ENCODE data around the gene ETV6.
A peak's percentile ranks its signal among the peaks of the same experiment; 100 is the strongest.

ETV6 gene

DNA sequence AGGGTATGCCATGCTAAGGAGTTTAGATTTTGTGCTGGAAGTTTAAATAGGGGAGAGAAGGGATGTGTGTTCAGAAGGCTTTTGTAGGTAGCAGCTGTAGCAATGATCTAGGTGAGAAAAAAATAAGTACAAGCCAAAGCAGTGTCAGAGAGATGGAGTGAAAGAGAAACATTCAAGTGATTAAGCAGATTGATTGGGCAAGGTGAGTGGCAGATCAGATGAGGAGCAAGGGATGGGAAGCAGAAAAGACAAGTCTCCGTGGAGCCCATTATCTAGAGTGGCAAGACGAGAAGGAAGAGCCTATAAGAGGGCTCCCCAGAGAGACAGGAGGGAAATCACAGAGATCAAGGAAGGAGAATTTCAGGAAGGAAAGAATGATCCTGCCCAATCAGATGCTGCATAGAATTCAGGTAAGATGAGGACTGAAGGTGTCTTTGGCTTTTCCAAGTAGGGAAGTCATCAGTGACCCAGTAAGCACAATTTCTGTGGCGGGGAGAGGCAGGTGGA, 133.5 kb downstream of the ETV6 start:
- Histone ChIP-seq H3K27ac (no peak overlapping the region), H3K9me3 (ENCODE audit: severe bottlenecking) (no peaks in the 10 kb centered on the region), H3K27me3 (ENCODE audit: insufficient read depth, low read depth, severe bottlenecking) (no peaks in the 10 kb centered on the region), H3K36me3 (no peaks in the 10 kb centered on the region), H3K4me3 (ENCODE audit: low read depth, low read length) (no peak overlapping the region)
- no peak for DNase-seq
- TF ChIP-seq CTCF (IDR thresholded peaks at IDR 0.05; ENCODE audit: low read depth, low read length), result no peak

- Histone ChIP-seq H3K36me3 (no peaks in the 10 kb centered on the region), H3K9me3 (ENCODE audit: severe bottlenecking) (no peaks in the 10 kb centered on the region), H3K27ac (no peak overlapping the region), H3K4me3 (ENCODE audit: low read depth, low read length) (no peak overlapping the region), H3K27me3 (ENCODE audit: insufficient read depth, low read depth, severe bottlenecking) (no peaks in the 10 kb centered on the region)
- no peak for DNase-seq
- TF ChIP-seq CTCF (IDR thresholded peaks at IDR 0.05; ENCODE audit: low read depth, low read length), result no peak
These were observed 136.2 kb downstream of the ETV6 start for GRCh38 chr12:11785712-11786111.

DNA sequence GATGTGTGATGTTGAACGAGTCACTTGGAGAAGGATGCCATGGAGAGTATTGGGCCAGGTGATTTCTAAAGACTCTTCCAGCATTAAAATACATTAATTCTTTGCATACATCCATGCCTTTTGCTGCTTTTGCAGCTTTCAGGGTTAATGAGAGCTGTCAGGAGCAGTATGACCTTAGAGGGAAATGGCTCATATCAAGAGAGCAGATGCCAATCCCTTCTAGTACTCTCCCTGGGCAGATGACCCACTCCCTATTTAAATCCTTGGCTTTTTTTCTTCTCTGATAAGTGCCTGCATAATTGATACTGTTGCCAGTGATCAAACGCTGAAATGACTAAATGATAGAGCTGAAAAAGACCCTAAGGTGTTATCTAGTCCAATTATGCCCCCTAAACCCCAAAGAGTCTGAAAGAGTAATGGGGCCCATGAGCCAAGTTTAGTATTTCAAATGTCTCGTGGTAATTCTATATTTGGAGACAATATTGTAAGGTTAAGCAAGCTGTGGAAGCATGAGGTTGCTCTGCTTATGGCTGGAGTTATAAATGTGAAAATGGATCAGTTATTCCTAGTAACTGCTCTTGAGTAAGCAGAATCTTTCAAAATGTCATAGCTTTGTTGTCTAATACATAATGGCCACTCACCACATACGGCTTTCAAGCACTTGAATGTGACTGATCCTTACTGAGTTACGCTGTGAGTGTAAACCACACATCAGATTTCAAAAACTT, 137.3 kb downstream of the ETV6 start:
- H3K4me3 ChIP-seq (ENCODE audit: low read depth, low read length), result no peak overlapping the region
- no peak overlapping the region for H3K27ac ChIP-seq
- DNase-seq, result no peak
- no peaks in the 10 kb centered on the region for H3K36me3 ChIP-seq
- no peak for TF ChIP-seq CTCF (IDR thresholded peaks at IDR 0.05; ENCODE audit: low read depth, low read length)
- no peaks in the 10 kb centered on the region for H3K27me3 ChIP-seq (ENCODE audit: insufficient read depth, low read depth, severe bottlenecking)
- H3K9me3 ChIP-seq (ENCODE audit: severe bottlenecking), result no peaks in the 10 kb centered on the region

DNA sequence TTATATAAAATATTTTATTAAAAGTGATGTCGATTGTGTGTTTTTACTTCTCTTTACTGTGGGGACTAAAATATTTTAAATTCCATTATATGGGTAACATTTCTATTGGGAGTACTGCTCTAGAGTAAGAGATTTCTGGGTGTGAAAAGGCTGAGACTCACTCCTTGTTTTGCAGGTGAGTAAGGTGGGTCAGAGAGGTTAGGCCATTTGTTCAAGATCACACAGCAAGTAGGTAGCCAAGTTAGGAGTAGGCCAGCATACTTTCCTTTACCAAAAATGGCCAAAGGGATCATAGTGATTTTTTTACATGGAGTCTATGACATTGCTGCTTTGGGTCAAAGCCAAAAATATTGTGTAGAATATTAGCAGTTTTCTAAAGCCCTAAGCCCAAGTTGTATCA, 138.0 kb downstream of the ETV6 start:
- no peak overlapping the region for H3K4me3 ChIP-seq (ENCODE audit: low read depth, low read length)
- TF ChIP-seq CTCF (IDR thresholded peaks at IDR 0.05; ENCODE audit: low read depth, low read length), result no peak
- H3K27me3 ChIP-seq (ENCODE audit: insufficient read depth, low read depth, severe bottlenecking), result no peaks in the 10 kb centered on the region
- H3K27ac ChIP-seq, result peak overlapping the region; percentile 16; the same call in 1 of the 2 replicates
- no peak for DNase-seq
- H3K9me3 ChIP-seq (ENCODE audit: severe bottlenecking), result no peaks in the 10 kb centered on the region
- H3K36me3 ChIP-seq, result no peaks in the 10 kb centered on the region

- H3K27me3 ChIP-seq (ENCODE audit: insufficient read depth, low read depth, severe bottlenecking), result no peaks in the 10 kb centered on the region
- no peaks in the 10 kb centered on the region for H3K36me3 ChIP-seq
- no peak for TF ChIP-seq CTCF (IDR thresholded peaks at IDR 0.05; ENCODE audit: low read depth, low read length)
- peak; percentile 10 for DNase-seq
- H3K4me3 ChIP-seq (ENCODE audit: low read depth, low read length), result no peak overlapping the region
- H3K9me3 ChIP-seq (ENCODE audit: severe bottlenecking), result no peaks in the 10 kb centered on the region
- peak overlapping the region; percentile 16; the same call in 1 of the 2 replicates for H3K27ac ChIP-seq
These were observed 138.7 kb downstream of the ETV6 start for GRCh38 chr12:11787933-11788849.
